Fibroblast of skin of left biceps (primary cell): ENCODE measurements around the gene TNFSF15.
A peak's percentile ranks its signal among the peaks of the same experiment; 100 is the strongest.

ENCODE experiments used
- DNase-seq, 2 experiments: peaks; one replicate each; pipeline ENCODE4 v3.0.0-alpha.2; 2013; ENCODE audit warnings: low read depth in 2 of 2

The TNFSF15 gene

GRCh38 chr9:114805670-114806525 lies at the start of gene TNFSF15:
TNFSF15 (minus strand) TSS chr9:114806039; CDS start chr9:114806012, 27 bp downstream.
- no peak for DNase-seq

DNA sequence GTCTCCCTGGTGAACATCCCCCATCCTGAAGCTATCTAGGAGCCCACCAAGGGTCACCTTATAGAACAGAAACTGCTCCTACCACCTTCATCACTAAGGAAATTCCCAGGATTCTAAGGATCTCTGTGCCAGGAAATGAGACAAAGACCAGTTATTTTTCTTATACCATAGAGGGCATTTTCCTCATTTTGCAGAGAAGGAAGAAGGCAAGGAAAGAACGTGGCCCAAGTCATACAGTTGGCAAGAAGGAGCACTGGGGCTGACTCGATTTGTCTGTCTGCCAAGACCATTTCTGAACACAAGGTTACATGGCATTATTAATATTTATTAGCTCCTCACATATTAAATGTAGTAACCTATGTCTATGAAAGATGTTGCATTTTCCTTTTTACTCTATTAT lies 49.6 kb upstream of the TNFSF15 start:
- no peak for DNase-seq

GRCh38 chr9:114854736-114855355 lies 49.0 kb upstream of the TNFSF15 start:
- no peak for DNase-seq

- DNase-seq: no peak
Observed at GRCh38 chr9:114853071-114853855, 47.4 kb upstream of the TNFSF15 start.

GRCh38 chr9:114852050-114852594 lies 46.3 kb upstream of the TNFSF15 start:
- DNase-seq: peak; percentile 92 to 93

GRCh38 chr9:114851306-114851705 lies 45.5 kb upstream of the TNFSF15 start:
- DNase-seq: no peak

DNA sequence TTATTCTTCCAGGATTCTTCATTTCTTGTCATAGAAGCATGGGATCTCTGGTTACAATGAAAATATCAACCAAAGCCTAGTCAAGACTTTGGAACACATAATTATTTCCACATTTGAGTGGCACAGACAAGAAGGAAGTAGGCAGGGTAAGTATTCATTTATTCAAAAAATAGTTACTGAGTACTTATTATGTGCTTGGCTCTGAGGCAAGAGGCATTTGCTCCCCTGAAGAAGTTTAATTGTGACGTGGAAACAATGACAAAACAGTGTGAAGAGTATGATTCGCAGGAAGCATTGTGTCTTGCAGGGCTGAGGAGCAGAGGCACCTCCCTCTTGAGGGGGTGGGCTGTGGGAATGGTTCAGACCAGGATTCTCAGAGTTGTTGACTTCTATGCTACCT lies 45.0 kb upstream of the TNFSF15 start:
- DNase-seq: no peak

GRCh38 chr9:114849450-114849849 lies 43.6 kb upstream of the TNFSF15 start:
- DNase-seq: peak; percentile 63 to 69

DNA sequence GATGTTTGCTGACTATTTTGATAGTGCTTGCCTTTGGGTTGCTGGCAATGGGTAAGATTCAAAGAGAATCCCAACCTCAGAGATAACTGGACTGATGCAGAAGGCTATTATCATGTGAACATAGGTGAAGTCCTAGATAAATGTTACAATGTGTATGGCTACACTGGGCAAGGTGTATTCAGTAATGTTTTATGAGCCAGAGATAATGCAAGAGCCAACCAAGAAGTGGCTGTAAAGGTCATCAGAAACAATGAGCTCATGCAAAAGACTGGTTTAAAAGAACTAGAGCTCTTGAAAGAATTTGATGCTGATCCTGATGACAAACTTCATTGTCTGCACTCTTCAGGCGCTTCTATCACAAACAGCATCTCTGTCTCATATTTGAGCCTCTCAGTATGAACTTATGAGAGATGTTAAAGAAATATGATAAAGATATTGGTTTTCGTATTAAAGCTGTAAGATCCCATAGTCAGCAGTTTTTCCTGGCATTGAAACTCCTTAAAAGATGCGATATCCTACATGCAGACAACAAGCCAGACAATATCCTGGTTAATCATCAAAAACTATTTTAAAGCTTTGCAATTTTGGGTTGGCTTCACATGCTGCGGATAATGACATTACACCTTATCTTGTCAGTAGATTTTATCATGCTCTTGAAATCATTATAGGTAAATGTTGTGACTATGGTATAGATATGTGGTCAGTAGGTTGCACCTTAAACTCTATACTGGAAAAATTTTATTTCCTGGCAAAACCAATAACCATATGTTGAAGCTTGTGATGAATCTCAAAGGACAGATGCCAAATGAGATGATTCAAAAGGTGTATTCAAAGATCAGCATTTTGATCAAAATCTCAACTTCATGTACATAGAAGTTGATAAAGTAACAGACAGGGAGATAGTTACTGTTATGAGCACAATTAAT lies 41.9 kb upstream of the TNFSF15 start:
- DNase-seq: no peak

- DNase-seq: no peak
Observed at GRCh38 chr9:114845373-114845772, 39.5 kb upstream of the TNFSF15 start.

DNA sequence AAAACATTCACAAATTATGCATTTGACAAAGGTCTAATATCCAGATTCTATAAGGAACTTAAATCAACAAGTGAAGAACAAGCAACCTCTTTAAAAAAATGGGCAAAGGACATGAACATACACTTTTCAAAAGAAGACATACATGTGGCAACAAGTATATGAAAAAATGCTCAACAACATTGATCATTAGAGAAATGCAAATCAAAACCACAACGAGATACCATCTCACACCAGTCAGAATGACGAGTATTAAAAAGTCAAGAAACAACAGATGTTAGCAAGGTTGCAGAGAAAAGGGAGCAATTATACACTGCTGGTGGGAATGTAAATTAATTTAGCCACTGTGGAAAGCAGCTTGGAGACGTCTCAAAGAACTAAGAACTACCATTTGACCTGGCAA lies 38.9 kb upstream of the TNFSF15 start:
- no peak for DNase-seq

DNA sequence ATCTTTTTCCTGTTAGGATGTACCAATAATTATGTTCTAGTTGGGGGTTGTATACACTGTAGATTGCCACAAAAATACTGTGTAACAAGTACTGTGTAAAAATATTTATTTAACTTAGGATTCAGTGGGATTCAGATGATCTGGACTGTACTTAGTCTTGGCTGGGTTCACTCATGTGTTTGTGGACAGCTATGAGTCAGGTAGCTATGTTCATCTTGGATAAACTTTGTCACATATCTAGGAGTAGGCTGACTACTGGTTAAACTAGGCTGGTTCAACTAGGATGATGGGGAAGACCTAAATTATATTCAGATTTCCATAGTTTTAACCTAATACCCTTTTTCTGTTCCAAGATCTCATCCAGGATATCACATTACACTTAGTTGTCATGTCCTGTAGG lies 32.1 kb upstream of the TNFSF15 start:
- DNase-seq: no peak

GRCh38 chr9:114836769-114837168 lies 30.9 kb upstream of the TNFSF15 start:
- DNase-seq: no peak

DNA sequence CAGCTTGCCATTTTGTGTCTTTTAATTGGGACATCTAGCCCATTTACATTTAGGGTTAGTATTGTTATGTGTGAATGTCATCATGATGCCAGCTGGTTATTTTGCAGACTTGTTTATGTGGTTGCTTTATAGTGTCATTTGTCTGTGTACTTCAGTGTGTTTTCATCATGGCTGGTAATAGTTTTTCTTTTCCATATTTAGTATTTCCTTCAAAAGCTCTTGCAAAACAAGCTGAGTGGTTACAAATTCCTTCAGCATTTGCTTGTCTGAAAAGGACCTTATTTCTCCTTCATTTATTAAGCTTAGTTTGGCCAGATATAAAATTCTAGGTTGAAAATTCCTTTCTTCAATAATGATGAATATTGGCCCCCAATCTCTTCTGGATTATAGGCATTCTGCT lies 28.5 kb upstream of the TNFSF15 start:
- no peak for DNase-seq

DNA sequence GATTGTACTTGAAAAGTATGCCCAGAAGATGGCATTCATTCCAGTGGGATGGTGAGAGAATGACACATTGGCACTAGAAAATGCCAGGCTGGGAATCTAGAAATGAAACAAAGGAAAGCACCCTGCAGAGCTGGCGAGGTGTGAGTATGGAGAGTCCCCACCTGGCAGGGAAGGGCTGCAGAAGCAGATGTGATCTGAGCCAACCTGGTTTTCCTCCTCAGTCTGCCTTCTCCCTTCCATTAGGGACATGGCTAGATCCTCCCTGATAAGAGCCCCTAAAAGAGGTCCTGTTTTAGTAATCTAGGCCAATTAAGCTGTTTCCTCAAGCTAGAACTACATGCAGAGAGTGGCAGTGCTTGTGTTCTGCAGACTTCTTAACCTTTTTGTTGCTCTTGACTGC lies 24.7 kb upstream of the TNFSF15 start:
- DNase-seq: no peak

- peak; percentile 42 to 54 for DNase-seq
Observed at GRCh38 chr9:114829574-114830440, 24.0 kb upstream of the TNFSF15 start.

GRCh38 chr9:114828303-114828650 lies 22.4 kb upstream of the TNFSF15 start:
- DNase-seq: no peak

DNA sequence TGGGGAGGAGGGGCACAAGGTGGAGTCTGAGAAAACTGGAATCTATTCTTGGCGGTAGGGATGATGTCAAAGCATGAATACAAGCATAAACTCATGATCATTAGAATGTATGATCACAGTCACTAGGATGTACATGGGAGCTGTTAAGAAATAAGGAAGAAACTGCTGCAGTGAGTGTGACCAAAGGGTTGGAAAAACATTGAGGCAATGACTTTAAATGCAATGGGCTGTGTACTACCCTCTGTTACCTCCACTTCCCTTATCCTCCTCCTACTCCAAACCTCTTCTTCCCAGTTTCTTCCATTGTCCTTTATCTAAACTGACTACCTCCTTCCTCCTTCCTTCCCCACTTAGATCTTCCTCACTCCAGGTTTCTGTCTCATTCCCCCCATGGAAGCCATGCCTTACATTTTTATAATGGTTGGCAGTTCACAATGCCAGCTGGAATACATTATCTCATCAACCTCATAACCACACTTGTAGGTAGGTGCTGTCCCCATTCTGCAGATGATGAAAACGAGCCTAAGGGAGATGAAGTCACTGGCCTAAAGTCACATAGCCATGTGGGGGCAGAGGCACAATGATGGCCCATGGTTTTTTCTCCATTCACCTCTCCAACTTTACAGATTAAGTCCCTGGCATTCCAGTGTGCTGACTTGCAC lies 21.9 kb upstream of the TNFSF15 start:
- DNase-seq: no peak

DNA sequence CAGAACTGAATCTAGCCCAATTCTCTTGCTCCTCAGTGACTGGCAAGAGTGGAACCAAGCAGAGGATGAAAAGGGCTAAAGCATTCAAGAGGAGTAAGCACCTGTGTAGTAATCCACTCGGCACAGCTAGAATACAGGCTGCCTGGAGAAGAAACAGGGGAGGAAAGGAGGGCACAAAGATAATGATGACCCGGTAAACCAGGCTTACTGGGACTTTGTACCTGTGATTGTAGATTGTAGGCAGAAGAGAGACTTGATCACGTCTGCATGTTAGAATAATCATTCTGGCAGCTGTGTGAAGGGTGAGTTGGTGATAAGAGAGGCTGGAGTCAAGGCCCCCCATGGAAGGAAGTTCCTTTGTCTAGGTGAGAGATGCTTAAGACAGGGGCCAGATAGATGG lies 20.6 kb upstream of the TNFSF15 start:
- no peak for DNase-seq
